K562 (cell line): ENCODE data around the gene C19orf47. TPM values are rescaled to one million over a fixed set of nuclear protein-coding genes. Genes with fewer than 3 reads are reported as not detected.

Experiments used
- CBFB ChIP-seq: sonication (generic); formaldehyde crosslinking; IDR thresholded peaks from 2 replicates; pipeline ENCODE4 v1.4.0; 2020; ENCODE audit warnings: mild to moderate bottlenecking, missing genetic modification reagents
- EHMT2 ChIP-seq: fragments of 450-650 bp; IDR thresholded peaks from 2 replicates; pipeline ENCODE4 v1.6.1; 2018; ENCODE audit warnings: antibody characterized with exemption
- FUS ChIP-seq: fragments of 200-400 bp; formaldehyde crosslinking; optimal IDR thresholded peaks from 2 replicates; pipeline ENCODE3; 2017; ENCODE audit warnings: low read depth, low read length
- GTF2A2 ChIP-seq: IDR thresholded peaks from 2 replicates; pipeline ENCODE4 v1.6.1; 2016; ENCODE audit warnings: mild to moderate bottlenecking, missing genetic modification characterization, missing compliant biosample characterization
- HNRNPUL1 ChIP-seq: fragments of 200-400 bp; formaldehyde crosslinking; IDR thresholded peaks from 2 replicates; pipeline ENCODE4 v1.6.1; 2017; ENCODE audit warnings: low read length
- ID3 ChIP-seq, 2 experiments: fragments of 250-450 bp in 1 of 2; fragments of 450-650 bp in 1 of 2; sonication (Bioruptor Pico) in 1 of 2; IDR thresholded peaks; 2 replicates each; pipeline versions ENCODE4 v1.6.1 to v1.8.0; 2016 to 2021; ENCODE audit warnings: mild to moderate bottlenecking in 2 of 2, moderate library complexity in 2 of 2, missing compliant biosample characterization in 1 of 2, missing genetic modification characterization in 1 of 2
- KHSRP ChIP-seq: fragments of 450-650 bp; IDR thresholded peaks from 2 replicates; pipeline ENCODE4 v1.6.1; 2017
- KLF6 ChIP-seq: fragments of 250-450 bp; sonication (Bioruptor Pico); IDR thresholded peaks from 2 replicates; pipeline ENCODE4 v1.4.0; 2020; ENCODE audit warnings: mild to moderate bottlenecking, moderate library complexity, borderline replicate concordance
- PYGO2 ChIP-seq: fragments of 450-650 bp; IDR thresholded peaks from 2 replicates; pipeline ENCODE4 v1.6.1; 2016; ENCODE audit warnings: mild to moderate bottlenecking, missing genetic modification characterization, moderate library complexity, missing compliant biosample characterization
- RBM17 ChIP-seq: fragments of 200-400 bp; formaldehyde crosslinking; IDR thresholded peaks from 2 replicates; pipeline ENCODE4 v1.6.1; 2017; ENCODE audit warnings: low read depth, mild to moderate bottlenecking, low read length, borderline replicate concordance
- XRCC5 ChIP-seq: fragments of 200-400 bp; formaldehyde crosslinking; IDR thresholded peaks from 2 replicates; pipeline ENCODE4 v1.6.1; 2017; ENCODE audit warnings: low read depth, mild to moderate bottlenecking, low read length
- ZFX ChIP-seq: sonication (generic); formaldehyde crosslinking; IDR thresholded peaks from 2 replicates; pipeline ENCODE4 v1.8.0; 2022; ENCODE audit warnings: mild to moderate bottlenecking, missing genetic modification reagents, moderate library complexity
- ZNF239 ChIP-seq: fragments of 250-450 bp; sonication (Bioruptor Pico); IDR thresholded peaks from 2 replicates; pipeline ENCODE4 v1.4.0; 2020; ENCODE audit warnings: mild to moderate bottlenecking
- ZNF830 ChIP-seq: fragments of 250-450 bp; sonication (Bioruptor Pico); IDR thresholded peaks from 2 replicates; pipeline ENCODE4 v1.5.0; 2021; ENCODE audit warnings: mild to moderate bottlenecking
- polyA plus RNA-seq, 8 experiments: library from polyadenylated mRNA; depleted of rRNA in 4 of 8; stranded (reverse) in 5 of 8; unstranded in 3 of 8; fragments of >200 nt; fragmentation: Nextera tagmentation in 2 of 8; fragmentation: Illumina TruSeq in 1 of 8; extraction: Ambion mirVana in 2 of 8; extraction: Trizol in 1 of 8; gene quantifications; 2 replicates each; pipeline versions ENCODE4 v1.2.1 to v1.2.3, GENCODE V29; 2011 to 2014; ENCODE audit warnings: inconsistent platforms in 1 of 8, missing spikeins in 1 of 8
- total RNA-seq, 7 experiments: library from RNA; depleted of rRNA in 6 of 7; stranded (reverse); fragments of >200 nt in 6 of 7; fragmentation: Illumina TruSeq in 2 of 7; extraction: Trizol in 2 of 7; gene quantifications; 2 replicates each; pipeline versions ENCODE4 v1.2.1 to v1.2.3, GENCODE V29; 2011 to 2021; ENCODE audit warnings: low replicate concordance in 1 of 7
- TF ChIP-seq, protein P1 (sequence below): fragments of 450-650 bp; IDR thresholded peaks from 2 replicates; pipeline ENCODE4 v1.6.1; 2016; ENCODE audit warnings: mild to moderate bottlenecking, moderate library complexity
- TF ChIP-seq, protein P2 (sequence below): sonication (generic); formaldehyde crosslinking; IDR thresholded peaks from 2 replicates; pipeline ENCODE4 v1.9.0; 2022; ENCODE audit warnings: mild to moderate bottlenecking, missing genetic modification reagents

The C19orf47 gene
- total and polyA plus RNA-seq, 9 of the 15 experiments (the other 6 are each of a cell fraction or from before 2014, with no cell fraction given): 0.08 to 26.1 (median 14.7) TPM

GRCh38 chr19:40284501-40285352, 63.5 kb downstream of the C19orf47 start, which contains the start of gene AKT2 (continued):
- TF ChIP-seq, protein P1, sequence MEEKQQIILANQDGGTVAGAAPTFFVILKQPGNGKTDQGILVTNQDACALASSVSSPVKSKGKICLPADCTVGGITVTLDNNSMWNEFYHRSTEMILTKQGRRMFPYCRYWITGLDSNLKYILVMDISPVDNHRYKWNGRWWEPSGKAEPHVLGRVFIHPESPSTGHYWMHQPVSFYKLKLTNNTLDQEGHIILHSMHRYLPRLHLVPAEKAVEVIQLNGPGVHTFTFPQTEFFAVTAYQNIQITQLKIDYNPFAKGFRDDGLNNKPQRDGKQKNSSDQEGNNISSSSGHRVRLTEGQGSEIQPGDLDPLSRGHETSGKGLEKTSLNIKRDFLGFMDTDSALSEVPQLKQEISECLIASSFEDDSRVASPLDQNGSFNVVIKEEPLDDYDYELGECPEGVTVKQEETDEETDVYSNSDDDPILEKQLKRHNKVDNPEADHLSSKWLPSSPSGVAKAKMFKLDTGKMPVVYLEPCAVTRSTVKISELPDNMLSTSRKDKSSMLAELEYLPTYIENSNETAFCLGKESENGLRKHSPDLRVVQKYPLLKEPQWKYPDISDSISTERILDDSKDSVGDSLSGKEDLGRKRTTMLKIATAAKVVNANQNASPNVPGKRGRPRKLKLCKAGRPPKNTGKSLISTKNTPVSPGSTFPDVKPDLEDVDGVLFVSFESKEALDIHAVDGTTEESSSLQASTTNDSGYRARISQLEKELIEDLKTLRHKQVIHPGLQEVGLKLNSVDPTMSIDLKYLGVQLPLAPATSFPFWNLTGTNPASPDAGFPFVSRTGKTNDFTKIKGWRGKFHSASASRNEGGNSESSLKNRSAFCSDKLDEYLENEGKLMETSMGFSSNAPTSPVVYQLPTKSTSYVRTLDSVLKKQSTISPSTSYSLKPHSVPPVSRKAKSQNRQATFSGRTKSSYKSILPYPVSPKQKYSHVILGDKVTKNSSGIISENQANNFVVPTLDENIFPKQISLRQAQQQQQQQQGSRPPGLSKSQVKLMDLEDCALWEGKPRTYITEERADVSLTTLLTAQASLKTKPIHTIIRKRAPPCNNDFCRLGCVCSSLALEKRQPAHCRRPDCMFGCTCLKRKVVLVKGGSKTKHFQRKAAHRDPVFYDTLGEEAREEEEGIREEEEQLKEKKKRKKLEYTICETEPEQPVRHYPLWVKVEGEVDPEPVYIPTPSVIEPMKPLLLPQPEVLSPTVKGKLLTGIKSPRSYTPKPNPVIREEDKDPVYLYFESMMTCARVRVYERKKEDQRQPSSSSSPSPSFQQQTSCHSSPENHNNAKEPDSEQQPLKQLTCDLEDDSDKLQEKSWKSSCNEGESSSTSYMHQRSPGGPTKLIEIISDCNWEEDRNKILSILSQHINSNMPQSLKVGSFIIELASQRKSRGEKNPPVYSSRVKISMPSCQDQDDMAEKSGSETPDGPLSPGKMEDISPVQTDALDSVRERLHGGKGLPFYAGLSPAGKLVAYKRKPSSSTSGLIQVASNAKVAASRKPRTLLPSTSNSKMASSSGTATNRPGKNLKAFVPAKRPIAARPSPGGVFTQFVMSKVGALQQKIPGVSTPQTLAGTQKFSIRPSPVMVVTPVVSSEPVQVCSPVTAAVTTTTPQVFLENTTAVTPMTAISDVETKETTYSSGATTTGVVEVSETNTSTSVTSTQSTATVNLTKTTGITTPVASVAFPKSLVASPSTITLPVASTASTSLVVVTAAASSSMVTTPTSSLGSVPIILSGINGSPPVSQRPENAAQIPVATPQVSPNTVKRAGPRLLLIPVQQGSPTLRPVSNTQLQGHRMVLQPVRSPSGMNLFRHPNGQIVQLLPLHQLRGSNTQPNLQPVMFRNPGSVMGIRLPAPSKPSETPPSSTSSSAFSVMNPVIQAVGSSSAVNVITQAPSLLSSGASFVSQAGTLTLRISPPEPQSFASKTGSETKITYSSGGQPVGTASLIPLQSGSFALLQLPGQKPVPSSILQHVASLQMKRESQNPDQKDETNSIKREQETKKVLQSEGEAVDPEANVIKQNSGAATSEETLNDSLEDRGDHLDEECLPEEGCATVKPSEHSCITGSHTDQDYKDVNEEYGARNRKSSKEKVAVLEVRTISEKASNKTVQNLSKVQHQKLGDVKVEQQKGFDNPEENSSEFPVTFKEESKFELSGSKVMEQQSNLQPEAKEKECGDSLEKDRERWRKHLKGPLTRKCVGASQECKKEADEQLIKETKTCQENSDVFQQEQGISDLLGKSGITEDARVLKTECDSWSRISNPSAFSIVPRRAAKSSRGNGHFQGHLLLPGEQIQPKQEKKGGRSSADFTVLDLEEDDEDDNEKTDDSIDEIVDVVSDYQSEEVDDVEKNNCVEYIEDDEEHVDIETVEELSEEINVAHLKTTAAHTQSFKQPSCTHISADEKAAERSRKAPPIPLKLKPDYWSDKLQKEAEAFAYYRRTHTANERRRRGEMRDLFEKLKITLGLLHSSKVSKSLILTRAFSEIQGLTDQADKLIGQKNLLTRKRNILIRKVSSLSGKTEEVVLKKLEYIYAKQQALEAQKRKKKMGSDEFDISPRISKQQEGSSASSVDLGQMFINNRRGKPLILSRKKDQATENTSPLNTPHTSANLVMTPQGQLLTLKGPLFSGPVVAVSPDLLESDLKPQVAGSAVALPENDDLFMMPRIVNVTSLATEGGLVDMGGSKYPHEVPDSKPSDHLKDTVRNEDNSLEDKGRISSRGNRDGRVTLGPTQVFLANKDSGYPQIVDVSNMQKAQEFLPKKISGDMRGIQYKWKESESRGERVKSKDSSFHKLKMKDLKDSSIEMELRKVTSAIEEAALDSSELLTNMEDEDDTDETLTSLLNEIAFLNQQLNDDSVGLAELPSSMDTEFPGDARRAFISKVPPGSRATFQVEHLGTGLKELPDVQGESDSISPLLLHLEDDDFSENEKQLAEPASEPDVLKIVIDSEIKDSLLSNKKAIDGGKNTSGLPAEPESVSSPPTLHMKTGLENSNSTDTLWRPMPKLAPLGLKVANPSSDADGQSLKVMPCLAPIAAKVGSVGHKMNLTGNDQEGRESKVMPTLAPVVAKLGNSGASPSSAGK: no peak
- no peak for TF ChIP-seq KLF6
- no peak for TF ChIP-seq ZNF239 (CRISPR knock-in tag)
- no peak for TF ChIP-seq ZNF830 (CRISPR knock-in tag)
- TF ChIP-seq GTF2A2 (tag): no peak
- TF ChIP-seq RBM17: no peak
- TF ChIP-seq HNRNPUL1: no peak
- no peak for TF ChIP-seq EHMT2
- TF ChIP-seq ID3 (CRISPR knock-in tag; IDR thresholded peaks at IDR 0.05): no peak
- TF ChIP-seq ID3 (tag; IDR thresholded peaks at IDR 0.05): no peak
- TF ChIP-seq PYGO2: no peak
- no peak for TF ChIP-seq XRCC5
- no peak for TF ChIP-seq KHSRP
- no peak for TF ChIP-seq FUS
- peak; percentile 26; the same call in 1 of the 2 replicates for TF ChIP-seq ZFX (CRISPR knock-in tag)
- TF ChIP-seq, protein P2, sequence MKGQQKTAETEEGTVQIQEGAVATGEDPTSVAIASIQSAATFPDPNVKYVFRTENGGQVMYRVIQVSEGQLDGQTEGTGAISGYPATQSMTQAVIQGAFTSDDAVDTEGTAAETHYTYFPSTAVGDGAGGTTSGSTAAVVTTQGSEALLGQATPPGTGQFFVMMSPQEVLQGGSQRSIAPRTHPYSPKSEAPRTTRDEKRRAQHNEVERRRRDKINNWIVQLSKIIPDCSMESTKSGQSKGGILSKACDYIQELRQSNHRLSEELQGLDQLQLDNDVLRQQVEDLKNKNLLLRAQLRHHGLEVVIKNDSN (CRISPR knock-in tag): no peak
- TF ChIP-seq CBFB (CRISPR knock-in tag): no peak
